ENCODE results near the gene TIMM44. TPM values are rescaled to one million over a fixed set of nuclear protein-coding genes. Genes with fewer than 3 reads are reported as not detected.
"Not testable (repeated sequence)": the region's sequence is repeated elsewhere in the genome, so short reads cannot be mapped to it uniquely, and the experiment has no call there.

Gene TIMM44
- total RNA-seq, 2 donors from 2014 or later, result 49.8 to 81.5 TPM

DNA sequence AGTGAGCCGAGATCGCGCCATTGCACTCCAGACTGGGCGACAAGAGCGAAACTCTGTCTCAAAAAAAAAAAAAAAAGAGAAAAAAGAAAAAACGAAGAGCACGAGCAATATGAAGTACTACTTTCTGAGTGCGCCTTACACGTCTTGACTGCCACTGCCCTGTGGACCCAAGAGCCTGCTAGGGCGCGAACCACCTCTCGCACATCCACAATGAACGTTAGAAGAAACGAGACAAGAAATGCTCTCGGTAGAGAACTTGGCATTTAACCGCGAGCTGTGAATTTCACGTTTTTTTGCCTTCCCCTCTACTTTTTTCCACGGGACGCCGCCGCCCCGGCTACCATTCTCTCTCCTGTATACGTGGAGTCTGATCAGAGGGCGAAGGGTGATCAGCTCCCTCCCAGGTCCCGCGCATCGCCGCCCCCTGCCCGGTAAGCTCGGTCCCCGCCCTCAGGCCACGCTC, 454 bp downstream of the TIMM44 start:
- peak; percentile 10 for ATAC-seq (replicated peaks)
- Mint-ChIP-seq H3K4me1 (peaks cover 22% of the 10 kb centered on the region), H3K4me3 (peak overlapping the region; percentile 98), H3K9me3 (no peaks in the 10 kb centered on the region), H3K27ac (peak overlapping the region; percentile 94), H3K36me3 (ENCODE audit: low read depth) (peaks cover 46% of the 10 kb centered on the region), H3K27me3 (no peaks in the 10 kb centered on the region)

DNA sequence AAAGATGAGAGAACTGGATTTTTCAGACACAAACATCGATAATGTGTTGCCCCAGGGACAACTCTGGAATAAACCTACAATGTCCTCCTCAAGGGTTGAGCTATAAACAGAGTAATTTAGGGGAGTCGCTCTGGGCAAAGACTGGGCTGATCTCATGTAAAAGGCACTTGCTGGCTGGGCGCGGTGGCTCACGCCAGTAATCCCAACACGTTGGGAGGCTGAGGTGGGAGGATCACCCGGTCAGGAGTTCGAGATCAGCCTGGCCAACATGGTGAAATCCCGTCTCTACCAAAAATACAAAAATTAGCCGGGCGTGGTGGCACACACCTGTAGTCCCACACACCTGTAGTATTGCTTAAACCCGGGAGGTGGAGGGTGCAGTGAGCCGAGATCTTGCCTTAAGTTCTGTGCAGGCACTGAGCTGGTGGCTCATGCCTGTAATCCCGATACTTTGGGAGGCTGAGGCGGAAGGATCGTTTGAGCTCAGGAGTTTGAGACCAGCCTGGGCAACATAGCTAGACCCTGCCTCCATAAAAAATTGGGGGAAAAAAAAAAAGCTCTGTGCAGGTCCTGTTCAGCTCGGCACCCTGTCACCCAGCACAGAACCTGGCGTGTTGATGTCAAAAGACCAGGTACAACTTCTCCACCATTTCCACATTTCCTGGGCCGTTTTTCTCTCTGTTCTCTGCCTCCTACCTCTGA, 1.4 kb downstream of the TIMM44 start:
- Mint-ChIP-seq H3K9me3 (no peaks in the 10 kb centered on the region), H3K27me3 (no peaks in the 10 kb centered on the region), H3K36me3 (ENCODE audit: low read depth) (peaks cover 54% of the 10 kb centered on the region), H3K4me3 (peak overlapping the region; percentile 98), H3K27ac (peak overlapping the region; percentile 94), H3K4me1 (peaks cover 22% of the 10 kb centered on the region)
- ATAC-seq (replicated peaks), result no peak

DNA sequence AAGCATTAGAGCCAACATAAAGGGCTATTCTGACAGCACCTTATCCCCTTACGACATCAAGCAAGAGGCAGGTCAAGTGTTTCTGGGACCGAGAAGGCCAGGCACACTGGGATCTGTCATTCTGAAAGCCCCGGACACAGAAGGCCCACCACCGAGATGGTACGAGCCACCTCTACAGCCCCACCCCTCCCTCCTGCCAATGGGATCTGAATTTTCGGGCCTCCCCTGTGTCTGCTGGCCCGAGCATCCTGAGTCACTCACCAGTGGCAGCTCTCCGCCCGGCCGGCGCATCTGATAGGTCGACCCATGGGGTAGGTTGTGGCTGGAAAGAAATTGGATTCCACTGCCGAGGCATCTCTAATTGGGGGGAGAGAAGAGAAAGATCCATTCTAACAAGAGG, 2.6 kb downstream of the TIMM44 start:
- Mint-ChIP-seq H3K27me3 (no peaks in the 10 kb centered on the region), H3K27ac (peak overlapping the region; percentile 32), H3K9me3 (no peaks in the 10 kb centered on the region), H3K4me3 (no peak overlapping the region), H3K36me3 (ENCODE audit: low read depth) (peaks cover 67% of the 10 kb centered on the region), H3K4me1 (peaks cover 22% of the 10 kb centered on the region)
- ATAC-seq (replicated peaks), result no peak

GRCh38 chr19:7934766-7935165, 8.7 kb downstream of the TIMM44 start:
- no peak for ATAC-seq (replicated peaks)
- H3K36me3 Mint-ChIP-seq (ENCODE audit: low read depth), result peaks cover 77% of the 10 kb centered on the region
- peaks cover 5% of the 10 kb centered on the region for H3K4me1 Mint-ChIP-seq
- H3K27ac Mint-ChIP-seq, result no peak overlapping the region
- H3K27me3 Mint-ChIP-seq, result no peaks in the 10 kb centered on the region
- no peaks in the 10 kb centered on the region for H3K9me3 Mint-ChIP-seq
- H3K4me3 Mint-ChIP-seq, result no peak overlapping the region

DNA sequence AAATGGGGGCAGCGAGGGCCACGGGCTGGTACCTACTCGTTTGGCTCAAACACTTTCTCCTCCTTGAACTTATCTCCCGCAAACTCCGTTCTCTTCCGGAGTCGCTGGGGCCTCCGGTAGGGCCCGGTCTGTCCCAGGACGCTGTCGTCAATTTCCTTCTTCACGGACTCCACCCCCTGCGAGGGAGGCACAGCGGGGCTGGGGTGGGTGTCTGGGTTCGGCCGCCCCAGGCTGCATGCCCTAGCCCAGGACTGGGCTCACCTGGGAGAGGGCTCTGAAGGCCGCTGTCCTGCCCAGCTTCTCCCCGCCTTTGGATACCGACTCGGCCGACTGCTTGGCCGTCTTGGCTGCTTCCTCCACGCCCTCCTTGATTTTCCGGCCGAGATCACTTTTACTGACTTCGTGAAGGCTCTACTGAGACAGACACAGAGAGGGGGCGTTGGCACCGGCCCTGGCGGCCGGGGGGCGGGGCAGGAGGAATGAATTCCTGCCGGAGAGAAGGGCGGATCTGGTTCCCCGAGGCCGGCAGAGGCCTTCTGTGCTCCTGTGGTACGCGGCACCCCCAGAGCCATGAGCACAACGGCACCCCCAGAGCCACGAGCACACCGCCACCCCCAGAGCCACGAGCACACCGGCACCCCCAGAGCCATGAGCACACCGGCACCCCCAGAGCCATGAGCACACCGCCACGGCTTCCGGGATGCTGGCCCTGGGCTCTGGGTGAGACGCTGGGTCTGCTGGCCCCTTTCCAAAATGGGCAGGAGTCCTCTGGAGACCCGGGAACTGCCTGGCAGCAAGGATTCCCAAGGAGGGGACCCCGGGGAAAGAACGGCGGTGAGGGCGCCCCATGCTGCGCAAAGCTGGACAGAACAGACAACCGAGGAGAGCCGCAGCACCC, 9.4 kb downstream of the TIMM44 start:
- no peak for ATAC-seq (replicated peaks)
- no peak overlapping the region for H3K27ac Mint-ChIP-seq
- H3K36me3 Mint-ChIP-seq (ENCODE audit: low read depth), result peaks cover 71% of the 10 kb centered on the region
- H3K4me1 Mint-ChIP-seq, result peaks cover 6% of the 10 kb centered on the region
- no peaks in the 10 kb centered on the region for H3K27me3 Mint-ChIP-seq
- no peak overlapping the region for H3K4me3 Mint-ChIP-seq
- H3K9me3 Mint-ChIP-seq, result no peaks in the 10 kb centered on the region

- H3K27me3 Mint-ChIP-seq, result no peaks in the 10 kb centered on the region
- ATAC-seq (replicated peaks), result no peak
- no peak overlapping the region for H3K4me3 Mint-ChIP-seq
- H3K9me3 Mint-ChIP-seq, result no peaks in the 10 kb centered on the region
- H3K27ac Mint-ChIP-seq, result no peak overlapping the region
- H3K4me1 Mint-ChIP-seq, result peaks cover 8% of the 10 kb centered on the region
- H3K36me3 Mint-ChIP-seq (ENCODE audit: low read depth), result peaks cover 67% of the 10 kb centered on the region
Measured at GRCh38 chr19:7933411-7933810, 10.1 kb downstream of the TIMM44 start.

DNA sequence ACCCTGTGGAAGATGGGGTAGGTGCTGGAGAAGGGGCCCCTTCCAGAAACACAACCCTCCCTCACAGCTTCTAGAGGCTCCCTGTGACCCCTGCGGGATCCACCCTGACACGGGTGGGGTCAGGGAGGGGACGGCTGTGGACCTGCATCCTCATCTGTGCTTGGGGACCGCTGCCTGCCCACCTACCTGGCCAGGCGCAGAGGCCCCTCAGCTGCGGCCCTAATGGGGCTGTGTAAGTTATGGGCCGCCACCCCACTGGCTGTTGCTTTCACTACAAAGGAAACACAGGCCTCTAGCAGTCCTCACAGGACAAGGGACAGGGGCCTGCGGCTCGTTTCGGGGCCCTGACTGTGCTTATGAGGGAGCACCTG, 10.6 kb downstream of the TIMM44 start:
- Mint-ChIP-seq H3K27ac (no peak overlapping the region), H3K4me3 (no peak overlapping the region), H3K36me3 (ENCODE audit: low read depth) (peaks cover 65% of the 10 kb centered on the region), H3K9me3 (no peaks in the 10 kb centered on the region), H3K4me1 (peaks cover 10% of the 10 kb centered on the region), H3K27me3 (no peaks in the 10 kb centered on the region)
- no peak for ATAC-seq (replicated peaks)

DNA sequence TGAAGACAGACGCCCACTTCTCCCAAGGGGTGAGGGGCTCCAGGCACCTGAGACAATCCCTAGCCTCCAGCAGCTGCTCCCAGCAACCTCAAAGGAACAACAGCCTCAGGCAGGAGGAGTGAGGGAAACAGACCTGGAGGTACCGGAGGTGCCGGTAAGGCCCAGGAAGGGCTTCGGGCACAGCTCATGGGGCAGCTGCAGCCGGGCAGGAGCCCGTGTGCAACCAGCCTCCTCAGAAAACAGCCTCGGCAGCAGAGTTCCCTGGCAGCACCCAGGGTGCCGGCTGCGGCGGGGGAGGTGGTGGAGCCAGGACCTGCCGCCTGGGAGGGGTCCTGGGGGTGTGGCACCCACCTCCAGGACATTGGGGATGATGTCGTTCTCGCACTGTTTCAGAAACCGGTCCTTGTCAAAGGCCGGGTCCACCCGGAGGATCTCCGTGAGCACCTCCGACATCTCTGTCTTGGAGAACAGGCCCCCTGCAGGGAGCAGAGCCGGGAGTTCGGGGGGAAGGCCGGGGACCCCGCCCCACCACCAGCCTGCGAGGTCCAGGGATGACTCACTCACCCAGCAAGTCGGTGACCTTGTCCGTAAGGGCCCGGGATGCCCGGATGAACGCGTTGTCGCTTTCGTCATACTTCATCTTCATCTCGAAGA, 11.1 kb downstream of the TIMM44 start:
- Mint-ChIP-seq H3K27me3 (no peaks in the 10 kb centered on the region), H3K4me3 (no peak overlapping the region), H3K4me1 (peaks cover 10% of the 10 kb centered on the region), H3K27ac (no peak overlapping the region), H3K36me3 (ENCODE audit: low read depth) (peaks cover 60% of the 10 kb centered on the region), H3K9me3 (no peaks in the 10 kb centered on the region)
- ATAC-seq (replicated peaks), result no peak

- H3K9me3 Mint-ChIP-seq, result no peaks in the 10 kb centered on the region
- H3K27me3 Mint-ChIP-seq, result no peaks in the 10 kb centered on the region
- H3K4me1 Mint-ChIP-seq, result peaks cover 10% of the 10 kb centered on the region
- H3K27ac Mint-ChIP-seq, result no peak overlapping the region
- peaks cover 52% of the 10 kb centered on the region for H3K36me3 Mint-ChIP-seq (ENCODE audit: low read depth)
- H3K4me3 Mint-ChIP-seq, result no peak overlapping the region
- ATAC-seq (replicated peaks), result no peak
Measured at GRCh38 chr19:7931221-7932061, 12.0 kb downstream of the TIMM44 start.

GRCh38 chr19:7930765-7931164, 12.7 kb downstream of the TIMM44 start:
- Mint-ChIP-seq H3K36me3 (ENCODE audit: low read depth) (peaks cover 45% of the 10 kb centered on the region), H3K4me3 (no peak overlapping the region), H3K4me1 (peaks cover 10% of the 10 kb centered on the region), H3K27me3 (no peaks in the 10 kb centered on the region), H3K9me3 (no peaks in the 10 kb centered on the region), H3K27ac (no peak overlapping the region)
- no peak for ATAC-seq (replicated peaks)

GRCh38 chr19:7930030-7930429, 13.4 kb downstream of the TIMM44 start:
- Mint-ChIP-seq H3K4me1 (peaks cover 10% of the 10 kb centered on the region), H3K36me3 (ENCODE audit: low read depth) (peaks cover 38% of the 10 kb centered on the region), H3K27ac (peak overlapping the region; percentile 5)
- H3K27me3 Mint-ChIP-seq, H3K9me3 Mint-ChIP-seq, H3K4me3 Mint-ChIP-seq: not testable (repeated sequence)
- peak; percentile 61 for ATAC-seq (replicated peaks)

- H3K36me3 Mint-ChIP-seq (ENCODE audit: low read depth), result peaks cover 33% of the 10 kb centered on the region
Measured at GRCh38 chr19:7928741-7929701, 14.4 kb downstream of the TIMM44 start.

DNA sequence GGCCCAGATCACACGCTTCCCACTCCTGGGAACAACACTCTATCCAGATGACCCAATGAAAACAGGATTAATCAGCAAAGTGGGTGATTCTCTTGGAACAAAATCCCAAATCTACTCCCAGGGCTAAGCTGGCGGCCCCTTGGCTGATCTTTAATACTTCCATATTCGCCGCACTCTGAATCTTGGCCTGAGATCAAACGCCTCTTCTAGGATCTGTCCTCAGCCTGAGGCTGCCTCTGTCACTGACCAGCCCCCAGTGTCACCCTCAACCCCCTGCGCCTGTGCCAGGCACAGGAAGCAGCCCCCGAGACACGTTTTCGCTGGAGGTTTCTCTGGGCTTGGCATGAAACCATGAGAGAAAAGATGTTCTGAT, 15.1 kb downstream of the TIMM44 start:
- no peak for ATAC-seq (replicated peaks)
- no peaks in the 10 kb centered on the region for H3K9me3 Mint-ChIP-seq
- H3K27ac Mint-ChIP-seq, result peak overlapping the region; percentile 5
- no peak overlapping the region for H3K4me3 Mint-ChIP-seq
- H3K36me3 Mint-ChIP-seq (ENCODE audit: low read depth), result peaks cover 33% of the 10 kb centered on the region
- H3K27me3 Mint-ChIP-seq, result no peaks in the 10 kb centered on the region
- peaks cover 10% of the 10 kb centered on the region for H3K4me1 Mint-ChIP-seq

More at GRCh38 chr19:7928741-7929701, 14.4 kb downstream of the TIMM44 start:
- Mint-ChIP-seq H3K9me3 (no peaks in the 10 kb centered on the region), H3K27me3 (no peaks in the 10 kb centered on the region), H3K4me3 (no peak overlapping the region), H3K4me1 (peaks cover 10% of the 10 kb centered on the region), H3K27ac (peak overlapping the region; percentile 5)
- peak; percentile 37 for ATAC-seq (replicated peaks)

Data from activated T-helper 17 cell treated with anti-CD3 and anti-CD28 coated beads, Interleukin-2, amount 50 U/mL, for 72 hours (primary cell).